Testis (tissue), 3 donors: Measurements from ENCODE around the gene TLE1. TPM values are rescaled to one million over a fixed set of nuclear protein-coding genes. Genes with fewer than 3 reads are reported as not detected.

Experiments used
- DNase-seq: peaks from one replicate; pipeline ENCODE4 v3.0.0-alpha.2; 2019
- H3K27ac ChIP-seq, 2 donors: fragments of 200-600 bp; sonication (generic); one replicate each; pipeline ENCODE4 v1.5.1; 2019
- H3K27me3 ChIP-seq: fragments of 200-600 bp; sonication (generic); one replicate; pipeline ENCODE4 v1.5.1; 2019
- H3K36me3 ChIP-seq: fragments of 200-600 bp; sonication (generic); one replicate; pipeline ENCODE4 v1.5.1; 2017; ENCODE audit warnings: low read depth; ENCODE audit errors: missing control alignments
- H3K4me1 ChIP-seq: fragments of 200-600 bp; sonication (generic); one replicate; pipeline ENCODE4 v1.5.1; 2019
- H3K4me3 ChIP-seq, 2 donors: fragments of 200-600 bp; sonication (generic); one replicate each; pipeline ENCODE4 v1.5.1; 2017 to 2019
- H3K9me3 ChIP-seq: fragments of 200-600 bp; sonication (generic); one replicate; pipeline ENCODE4 v1.5.1; 2017
- CTCF ChIP-seq, 3 experiments: fragments of 450-650 bp in 2 of 3; fragments of 200-600 bp in 1 of 3; sonication (generic) in 1 of 3; IDR thresholded peaks; one replicate each; pipeline ENCODE4 v1.5.1; 2016 to 2019; ENCODE audit warnings: antibody characterized with exemption in 3 of 3, mild to moderate bottlenecking in 2 of 3, moderate library complexity in 1 of 3
- POLR2A ChIP-seq: fragments of 450-650 bp; IDR thresholded peaks from one replicate; pipeline ENCODE4 v1.6.1; 2017; ENCODE audit warnings: antibody characterized with exemption, mild to moderate bottlenecking, moderate library complexity
- WGBS, 2 donors: methylation state at CpG; one replicate each; pipeline ENCODE4 v1.1.5; 2018; 5-methylcytosine and 5-hydroxymethylcytosine counted together
- intact Hi-C: fragments of 100-400 bp; cut with DNase I; formaldehyde crosslinking; loops from one replicate; pipeline ENCODE4 v1.15.1; 2023; ENCODE audit warnings: low total_unique reads
- polyA plus RNA-seq: library from polyadenylated mRNA; stranded (reverse); fragments of 350-450 nt; fragmentation: Illumina TruSeq; extraction: RNeasy Lipid Tissue Mini Kit (QIAGEN cat#74804); gene quantifications from one replicate; pipeline ENCODE4 v1.2.3, GENCODE V29; 2014; ENCODE audit warnings: low read depth, low replicate concordance; ENCODE audit not compliant: insufficient read depth
- total RNA-seq, 2 donors: library from RNA; depleted of rRNA; stranded (reverse); fragments of >200 nt; gene quantifications; one replicate each; pipeline ENCODE4 v1.2.3, GENCODE V29; 2016

TLE1 gene
- total and polyA plus RNA-seq, 3 donors from 2014 or later: 53.3 to 95.8 (median 81.0) TPM

- WGBS, 2 donors: 96 to 99% methylated on average over 5 of the region's 5 CpGs
- intact Hi-C loops: no loop called here
- Histone ChIP-seq H3K27ac (no peak overlapping the region), H3K4me1 (no peaks in the 10 kb centered on the region), H3K27me3 (no peaks in the 10 kb centered on the region), H3K36me3 (no peaks in the 10 kb centered on the region), H3K4me3 (no peak overlapping the region), H3K9me3 (no peaks in the 10 kb centered on the region)
- TF ChIP-seq CTCF (IDR thresholded peaks at IDR 0.05) (no peak), POLR2A (no peak)
- DNase-seq: no peak
Observed at GRCh38 chr9:81628897-81629296, 60.5 kb downstream of the TLE1 start.

- intact Hi-C loops: no loop called here
- no peaks in the 10 kb centered on the region for H3K4me1 ChIP-seq
Observed at GRCh38 chr9:81627481-81627880, 61.9 kb downstream of the TLE1 start.

GRCh38 chr9:81626511-81626910 lies 62.8 kb downstream of the TLE1 start:
- no peak for TF ChIP-seq POLR2A
- no peak for TF ChIP-seq CTCF (IDR thresholded peaks at IDR 0.05)
- no peak for DNase-seq
- no peak overlapping the region for H3K4me3 ChIP-seq
- intact Hi-C loops: no loop called here
- H3K27ac ChIP-seq: no peak overlapping the region
- no peaks in the 10 kb centered on the region for H3K27me3 ChIP-seq
- 88 to 91% methylated on average over 4 of the region's 4 CpGs for WGBS, 2 donors
- no peaks in the 10 kb centered on the region for H3K36me3 ChIP-seq
- H3K9me3 ChIP-seq: no peaks in the 10 kb centered on the region
- peaks cover 3% of the 10 kb centered on the region for H3K4me1 ChIP-seq

More at GRCh38 chr9:81627481-81627880, 61.9 kb downstream of the TLE1 start:
- WGBS, 2 donors: 94 to 98% methylated on average over 3 of the region's 3 CpGs
- no peak for DNase-seq
- TF ChIP-seq POLR2A (no peak), CTCF (IDR thresholded peaks at IDR 0.05) (no peak)
- no peaks in the 10 kb centered on the region for H3K9me3 ChIP-seq
- no peak overlapping the region for H3K4me3 ChIP-seq
- no peak overlapping the region for H3K27ac ChIP-seq
- H3K27me3 ChIP-seq: no peaks in the 10 kb centered on the region
- no peaks in the 10 kb centered on the region for H3K36me3 ChIP-seq

- H3K36me3 ChIP-seq: no peaks in the 10 kb centered on the region
- intact Hi-C loops: no loop called here
- WGBS, 2 donors: 91 to 94% methylated on average over 6 of the region's 6 CpGs
- TF ChIP-seq POLR2A (no peak), CTCF (IDR thresholded peaks at IDR 0.05) (no peak)
- H3K27me3 ChIP-seq: no peaks in the 10 kb centered on the region
- no peak overlapping the region for H3K27ac ChIP-seq
- H3K4me3 ChIP-seq: no peak overlapping the region
- no peaks in the 10 kb centered on the region for H3K9me3 ChIP-seq
- no peak for DNase-seq
- peaks cover 8% of the 10 kb centered on the region for H3K4me1 ChIP-seq
Observed at GRCh38 chr9:81625969-81626368, 63.4 kb downstream of the TLE1 start.

GRCh38 chr9:81623778-81624177 lies 65.6 kb downstream of the TLE1 start:
- 83 to 90% methylated on average over 3 of the region's 3 CpGs for WGBS, 2 donors
- no peak for TF ChIP-seq CTCF (IDR thresholded peaks at IDR 0.05)
- no peak for TF ChIP-seq POLR2A
- Histone ChIP-seq H3K4me1 (peaks cover 8% of the 10 kb centered on the region), H3K9me3 (no peaks in the 10 kb centered on the region), H3K27ac (no peak overlapping the region), H3K27me3 (no peaks in the 10 kb centered on the region), H3K36me3 (no peaks in the 10 kb centered on the region), H3K4me3 (no peak overlapping the region)
- DNase-seq: no peak
- intact Hi-C loops: no loop called here
